Activated B cell treated with CpG ODN at 0.5 μM for 24 hours (primary cell): ENCODE data around the gene IRF2. TPM values are rescaled to one million over a fixed set of nuclear protein-coding genes. Genes with fewer than 3 reads are reported as not detected.
"Not testable (repeated sequence)": the region's sequence is repeated elsewhere in the genome, so short reads cannot be mapped to it uniquely, and the experiment has no call there.

Experiments used
- ATAC-seq: fragments of 200-7000 bp; cut with Tn5 transposase; one replicate; pipeline ENCODE4 v1.10.0; 2021; ENCODE audit warnings: low read depth, mild to moderate bottlenecking, moderate library complexity
- CTCF ChIA-PET: fragments of 350-600 bp; sonication (Branson Sonifier 250); formaldehyde crosslinking; loops from one replicate; lab custom pipeline; 2021; ENCODE audit warnings: antibody characterized with exemption; lab: Charles Lee
- POLR2A ChIA-PET: fragments of 350-600 bp; sonication (Branson Sonifier 250); formaldehyde crosslinking; loops from one replicate; lab custom pipeline; 2021; ENCODE audit warnings: antibody characterized with exemption; lab: Charles Lee
- DNase-seq: peaks from one replicate; pipeline ENCODE4 v3.0.0; 2022
- H3K27ac Mint-ChIP-seq: one replicate; pipeline ENCODE4 v1.8.0; 2020; ENCODE audit warnings: mixed read lengths
- H3K27me3 Mint-ChIP-seq: one replicate; pipeline ENCODE4 v1.8.0; 2021; ENCODE audit warnings: mixed read lengths
- H3K36me3 Mint-ChIP-seq: one replicate; pipeline ENCODE4 v1.8.0; 2021; ENCODE audit warnings: low read depth, mixed read lengths
- H3K4me1 Mint-ChIP-seq: one replicate; pipeline ENCODE4 v1.8.0; 2021; ENCODE audit warnings: mixed read lengths
- H3K4me3 Mint-ChIP-seq: one replicate; pipeline ENCODE4 v1.8.0; 2020; ENCODE audit warnings: mild to moderate bottlenecking, mixed read lengths
- H3K9me3 Mint-ChIP-seq: one replicate; pipeline ENCODE4 v1.8.0; 2020; ENCODE audit warnings: mixed read lengths
- CTCF ChIP-seq: fragments of 200-600 bp; IDR thresholded peaks from one replicate; pipeline ENCODE4 v1.8.0; 2022; ENCODE audit warnings: antibody characterized with exemption, mild to moderate bottlenecking
- intact Hi-C: fragments of 100-400 bp; cut with micrococcal nuclease; formaldehyde crosslinking; loops from one replicate; pipeline ENCODE4 v1.15.1; 2024
- total RNA-seq: library from RNA; stranded (reverse); gene quantifications from 2 replicates; pipeline ENCODE4 v1.2.3, GENCODE V29; 2022

Gene IRF2
- total RNA-seq, 1 donor from 2014 or later = 66.2 TPM

- no peaks in the 10 kb centered on the region for H3K27me3 Mint-ChIP-seq
- POLR2A ChIA-PET = interaction anchor here (0.8 to 8.5 kb wide), 19 partner anchors 10 to 190 kb away, joined by 3 to 78 read pairs (median 10); partner anchors contain the start of gene IRF2
- peaks cover 80% of the 10 kb centered on the region for H3K4me1 Mint-ChIP-seq
- ATAC-seq (no peak), DNase-seq (no peak)
- intact Hi-C loops = loop anchor here (1.0 to 10.0 kb wide), 5 partner anchors 9 to 842 kb away; partner anchors contain the start of gene ING2
- H3K27ac Mint-ChIP-seq = peak overlapping the region; percentile 90
- H3K36me3 Mint-ChIP-seq = no peaks in the 10 kb centered on the region
- TF ChIP-seq CTCF = no peak
- H3K4me3 Mint-ChIP-seq = peak overlapping the region; percentile 88
- no peaks in the 10 kb centered on the region for H3K9me3 Mint-ChIP-seq
- CTCF ChIA-PET = interaction anchor here (0.9 to 2.8 kb wide), 5 partner anchors 10 to 82 kb away, joined by 3 to 24 read pairs (median 4); no protein-coding TSS in a partner anchor
Measured at GRCh38 chr4:184346682-184347081, 127.7 kb downstream of the IRF2 start.

DNA sequence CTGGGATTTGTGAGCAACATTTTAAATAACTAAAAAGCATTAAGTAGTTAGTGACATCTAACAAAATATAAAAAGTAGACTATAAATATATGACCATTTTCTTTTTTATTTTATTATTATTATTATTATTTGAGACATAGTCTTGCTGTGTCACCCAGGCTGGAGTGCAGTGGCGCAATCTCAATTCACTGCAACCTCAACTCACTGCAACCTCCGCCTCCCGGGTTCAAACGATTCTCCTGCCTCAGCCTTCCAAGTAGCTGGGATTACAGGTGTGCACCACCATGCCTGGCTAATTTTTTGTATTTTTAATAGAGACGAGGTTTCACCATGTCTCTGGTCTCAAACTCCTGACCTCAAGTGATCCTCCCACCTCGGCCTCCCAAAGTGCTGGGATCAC lies 128.1 kb downstream of the IRF2 start:
- ChIA-PET POLR2A (interaction anchor here (0.8 to 8.5 kb wide), 8 partner anchors 16 to 128 kb away, joined by 4 to 78 read pairs (median 26); partner anchors contain the start of gene IRF2), CTCF (interaction anchor here (1.3 to 3.9 kb wide), 4 partner anchors 10 to 82 kb away, joined by 4 to 24 read pairs (median 10); no protein-coding TSS in a partner anchor)
- peaks cover 84% of the 10 kb centered on the region for H3K4me1 Mint-ChIP-seq
- H3K9me3 Mint-ChIP-seq, H3K36me3 Mint-ChIP-seq, H3K4me3 Mint-ChIP-seq, ATAC-seq, H3K27me3 Mint-ChIP-seq, DNase-seq: not testable (repeated sequence)
- H3K27ac Mint-ChIP-seq = peak overlapping the region; percentile 90
- intact Hi-C loops = loop anchor here (10.0 kb wide), 1 partner anchor 841 kb away; the partner anchor contains the start of gene ING2

DNA sequence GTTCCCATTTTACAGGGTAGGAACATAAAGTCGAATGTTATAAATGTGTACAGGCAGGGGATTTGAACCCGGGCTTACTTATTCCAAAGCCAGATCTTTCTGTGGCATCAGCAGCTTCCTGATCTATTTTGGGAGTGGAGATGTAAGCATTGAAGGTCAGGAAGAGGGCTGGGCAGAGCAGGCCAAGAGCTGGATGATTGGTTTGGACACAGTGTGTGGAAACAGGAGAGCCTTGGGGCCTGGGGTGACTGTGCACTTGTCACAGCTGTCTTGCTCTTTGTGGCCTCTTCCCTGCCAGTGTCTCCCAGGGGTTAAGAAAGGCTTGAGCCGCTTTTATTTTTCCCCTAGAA lies 128.8 kb downstream of the IRF2 start:
- Mint-ChIP-seq H3K4me3 (no peak overlapping the region), H3K4me1 (peaks cover 88% of the 10 kb centered on the region), H3K27ac (peak overlapping the region; percentile 83), H3K27me3 (no peaks in the 10 kb centered on the region), H3K9me3 (no peaks in the 10 kb centered on the region), H3K36me3 (no peaks in the 10 kb centered on the region)
- ChIA-PET CTCF (interaction anchor here (3.9 kb wide), 1 partner anchor 81 kb away, joined by 12 read pairs; no protein-coding TSS in a partner anchor), POLR2A (interaction anchor here (0.8 to 8.5 kb wide), 9 partner anchors 10 to 192 kb away, joined by 3 to 78 read pairs (median 7); partner anchors contain the start of gene IRF2)
- intact Hi-C loops = loop anchor here (10.0 kb wide), 1 partner anchor 841 kb away; the partner anchor contains the start of gene ING2
- ATAC-seq = no peak
- DNase-seq = no peak
- TF ChIP-seq CTCF = no peak

- Mint-ChIP-seq H3K4me1 (peaks cover 87% of the 10 kb centered on the region), H3K36me3 (no peaks in the 10 kb centered on the region), H3K4me3 (peak overlapping the region; percentile 86), H3K27me3 (no peaks in the 10 kb centered on the region), H3K27ac (peak overlapping the region; percentile 83), H3K9me3 (no peaks in the 10 kb centered on the region)
- no peak for DNase-seq
- intact Hi-C loops = loop anchor here (1.0 to 10.0 kb wide), 2 partner anchors 26 to 840 kb away; partner anchors contain the start of gene ING2
- CTCF ChIA-PET = interaction anchor here (1.5 to 3.9 kb wide), 3 partner anchors 10 to 80 kb away, joined by 3 to 12 read pairs (median 5); no protein-coding TSS in a partner anchor
- POLR2A ChIA-PET = interaction anchor here (0.8 to 8.5 kb wide), 12 partner anchors 10 to 192 kb away, joined by 3 to 78 read pairs (median 8); partner anchors contain the start of gene IRF2
- TF ChIP-seq CTCF = no peak
- no peak for ATAC-seq
Measured at GRCh38 chr4:184344899-184345572, 129.3 kb downstream of the IRF2 start.

- Mint-ChIP-seq H3K4me3 (peak overlapping the region; percentile 86), H3K9me3 (no peaks in the 10 kb centered on the region), H3K36me3 (no peaks in the 10 kb centered on the region), H3K4me1 (peaks cover 81% of the 10 kb centered on the region), H3K27ac (peak overlapping the region; percentile 83), H3K27me3 (no peaks in the 10 kb centered on the region)
- POLR2A ChIA-PET = interaction anchor here (0.9 to 8.5 kb wide), 13 partner anchors 10 to 193 kb away, joined by 3 to 78 read pairs (median 7); partner anchors contain the start of gene IRF2
- TF ChIP-seq CTCF = no peak
- no peak for DNase-seq
- ATAC-seq = no peak
- CTCF ChIA-PET = interaction anchor here (1.0 to 3.9 kb wide), 4 partner anchors 10 to 80 kb away, joined by 3 to 12 read pairs (median 4); no protein-coding TSS in a partner anchor
- intact Hi-C loops = loop anchor here (1.0 to 10.0 kb wide), 2 partner anchors 25 to 840 kb away; partner anchors contain the start of gene ING2
Measured at GRCh38 chr4:184344435-184344834, 129.9 kb downstream of the IRF2 start.
